Type B pancreatic cell (in vitro differentiated cells): Measurements from ENCODE around the gene SH3RF2. TPM values are rescaled to one million over a fixed set of nuclear protein-coding genes. Genes with fewer than 3 reads are reported as not detected.
"Not testable (repeated sequence)": the region's sequence is repeated elsewhere in the genome, so short reads cannot be mapped to it uniquely, and the experiment has no call there.

Source experiments
- DNase-seq: peaks from one replicate; pipeline ENCODE4 v3.0.0; 2021; ENCODE audit warnings: mixed read lengths; ENCODE audit not compliant: unreplicated experiment; ENCODE audit errors: extremely low spot score
- H3K27ac Mint-ChIP-seq: 2 replicates; pipeline ENCODE4 v1.8.0; 2021; ENCODE audit warnings: mild to moderate bottlenecking, mixed read lengths
- H3K27me3 Mint-ChIP-seq: 2 replicates; pipeline ENCODE4 v1.8.0; 2021; ENCODE audit warnings: mixed read lengths
- H3K36me3 Mint-ChIP-seq: 2 replicates; pipeline ENCODE4 v1.8.0; 2021; ENCODE audit warnings: mixed read lengths
- H3K4me1 Mint-ChIP-seq: one replicate; pipeline ENCODE4 v1.8.0; 2021; ENCODE audit warnings: mixed read lengths; ENCODE audit not compliant: unreplicated experiment
- H3K4me3 Mint-ChIP-seq: 2 replicates; pipeline ENCODE4 v1.8.0; 2021; ENCODE audit warnings: mild to moderate bottlenecking, mixed read lengths
- H3K9me3 Mint-ChIP-seq: 2 replicates; pipeline ENCODE4 v1.8.0; 2021; ENCODE audit warnings: mixed read lengths
- CTCF ChIP-seq: fragments of 200-600 bp; sonication (generic); conservative IDR thresholded peaks from 2 replicates; pipeline ENCODE4 v1.5.0; 2021; ENCODE audit warnings: antibody characterized with exemption, mild to moderate bottlenecking
- total RNA-seq: library from RNA; stranded (reverse); gene quantifications from 2 replicates; pipeline ENCODE4 v1.2.1, GENCODE V29; 2021; ENCODE audit warnings: low replicate concordance

SH3RF2 gene
- total RNA-seq, 1 donor from 2014 or later: 11.2 TPM

- Mint-ChIP-seq H3K36me3 (peaks cover 8% of the 10 kb centered on the region), H3K27ac (peak overlapping the region; percentile 80), H3K4me1 (peaks cover 26% of the 10 kb centered on the region), H3K9me3 (no peaks in the 10 kb centered on the region), H3K4me3 (peak overlapping the region; percentile 36), H3K27me3 (no peaks in the 10 kb centered on the region)
- DNase-seq: no peak
- TF ChIP-seq CTCF: no peak
Measured at GRCh38 chr5:145948921-145949320, 12.5 kb downstream of the SH3RF2 start.

- no peak for DNase-seq
- Mint-ChIP-seq H3K9me3 (no peaks in the 10 kb centered on the region), H3K27me3 (no peaks in the 10 kb centered on the region), H3K27ac (peak overlapping the region; percentile 80), H3K4me3 (no peak overlapping the region), H3K4me1 (peaks cover 26% of the 10 kb centered on the region), H3K36me3 (peaks cover 13% of the 10 kb centered on the region)
- TF ChIP-seq CTCF: no peak
Measured at GRCh38 chr5:145949474-145949873, 13.1 kb downstream of the SH3RF2 start.

- no peak for DNase-seq
- Mint-ChIP-seq H3K36me3 (peaks cover 14% of the 10 kb centered on the region), H3K4me1 (peaks cover 20% of the 10 kb centered on the region), H3K4me3 (peak overlapping the region; percentile 26), H3K27me3 (no peaks in the 10 kb centered on the region), H3K9me3 (no peaks in the 10 kb centered on the region), H3K27ac (no peak overlapping the region)
- no peak for TF ChIP-seq CTCF
Measured at GRCh38 chr5:145951071-145951470, 14.7 kb downstream of the SH3RF2 start.

GRCh38 chr5:145953202-145953601, 16.8 kb downstream of the SH3RF2 start:
- no peaks in the 10 kb centered on the region for H3K9me3 Mint-ChIP-seq
- H3K4me1 Mint-ChIP-seq: peaks cover 15% of the 10 kb centered on the region
- no peak overlapping the region for H3K27ac Mint-ChIP-seq
- H3K27me3 Mint-ChIP-seq: no peaks in the 10 kb centered on the region
- no peak for TF ChIP-seq CTCF
- H3K36me3 Mint-ChIP-seq: peaks cover 10% of the 10 kb centered on the region
- no peak for DNase-seq
- H3K4me3 Mint-ChIP-seq: no peak overlapping the region

GRCh38 chr5:145954140-145954539, 17.8 kb downstream of the SH3RF2 start:
- not testable (repeated sequence) for H3K4me3 Mint-ChIP-seq, H3K36me3 Mint-ChIP-seq, H3K9me3 Mint-ChIP-seq, H3K27me3 Mint-ChIP-seq, DNase-seq, H3K27ac Mint-ChIP-seq
- H3K4me1 Mint-ChIP-seq: peaks cover 11% of the 10 kb centered on the region

- Mint-ChIP-seq H3K27ac (no peak overlapping the region), H3K9me3 (no peaks in the 10 kb centered on the region), H3K4me3 (no peak overlapping the region), H3K4me1 (peaks cover 22% of the 10 kb centered on the region), H3K27me3 (no peaks in the 10 kb centered on the region), H3K36me3 (peaks cover 10% of the 10 kb centered on the region)
- DNase-seq: no peak
- no peak for TF ChIP-seq CTCF
Measured at GRCh38 chr5:145957388-145957787, 21.0 kb downstream of the SH3RF2 start.
